Panc1 (cell line): ENCODE measurements around the gene CLEC4M. TPM values are rescaled to one million over a fixed set of nuclear protein-coding genes. Genes with fewer than 3 reads are reported as not detected.
A peak's percentile ranks its signal among the peaks of the same experiment; 100 is the strongest.

Experiments used
- ATAC-seq: fragments of 200-7000 bp; cut with Tn5 transposase; 2 replicates; pipeline ENCODE4 v1.9.1; 2020; ENCODE audit warnings: mild to moderate bottlenecking, moderate library complexity
- BruUV-seq: library from RNA; stranded (reverse); fragments of 400-500 nt; replicated peaks from 2 replicates; lab custom pipeline; 2021; lab: Mats Ljungman, UMichigan
- CTCF ChIA-PET: fragments of 300-600 bp; sonication (Branson Sonifier 250); formaldehyde crosslinking; loops from one replicate; lab custom pipeline; 2022; ENCODE audit warnings: antibody characterized with exemption; lab: Charles Lee
- POLR2A ChIA-PET: fragments of 300-600 bp; sonication (Branson Sonifier 250); formaldehyde crosslinking; loops from one replicate; lab custom pipeline; 2022; ENCODE audit warnings: antibody characterized with exemption; lab: Charles Lee
- DNase-seq: peaks from one replicate; pipeline ENCODE4 v3.0.0-alpha.2; 2010; ENCODE audit warnings: low read depth, low spot score
- H3K27ac ChIP-seq: 2 replicates; pipeline ENCODE4 v1.5.1; 2011; ENCODE audit warnings: mild to moderate bottlenecking, low read length, inconsistent platforms
- H3K27me3 ChIP-seq: fragments of 200-500 bp; sonication (Bioruptor generic); 2 replicates; pipeline ENCODE4 v1.6.0; 2014; ENCODE audit warnings: low read length, inconsistent platforms; ENCODE audit not compliant: control insufficient read depth, insufficient read depth
- H3K36me3 ChIP-seq: fragments of 200-500 bp; sonication (Bioruptor generic); 2 replicates; pipeline ENCODE4 v1.5.1; 2014; ENCODE audit warnings: inconsistent platforms, mild to moderate bottlenecking, low read length, moderate library complexity; ENCODE audit not compliant: control insufficient read depth, insufficient read depth
- H3K4me1 ChIP-seq: 2 replicates; pipeline ENCODE4 v1.5.1; 2011; ENCODE audit warnings: inconsistent platforms, mild to moderate bottlenecking, low read length, moderate library complexity; ENCODE audit not compliant: control insufficient read depth, insufficient read depth
- H3K4me3 ChIP-seq, 2 experiments: 2 replicates each; pipeline ENCODE4 v1.5.1; 2011 to 2012; ENCODE audit warnings: low read depth in 2 of 2, low read length in 2 of 2, mild to moderate bottlenecking in 2 of 2, inconsistent platforms in 1 of 2, moderate library complexity in 1 of 2
- H3K9me3 ChIP-seq: fragments of 200-500 bp; sonication (Bioruptor generic); 2 replicates; pipeline ENCODE4 v1.5.1; 2014; ENCODE audit warnings: low read depth, mild to moderate bottlenecking, inconsistent platforms, low read length, moderate library complexity; ENCODE audit not compliant: control insufficient read depth, insufficient read depth
- CTCF ChIP-seq: fragments of 450-650 bp; IDR thresholded peaks from 2 replicates; pipeline ENCODE4 v1.5.1; 2017; ENCODE audit warnings: mild to moderate bottlenecking
- POLR2AphosphoS5 ChIP-seq: IDR thresholded peaks from 2 replicates; pipeline ENCODE4 v1.6.1; 2012; ENCODE audit warnings: mild to moderate bottlenecking, low read depth, low read length, moderate library complexity
- SIN3A ChIP-seq: IDR thresholded peaks from 2 replicates; pipeline ENCODE4 v1.6.1; 2012; ENCODE audit warnings: low read depth, mild to moderate bottlenecking, low read length, moderate library complexity, borderline replicate concordance; ENCODE audit not compliant: insufficient read depth
- TCF7L2 ChIP-seq: IDR thresholded peaks from 2 replicates; pipeline ENCODE4 v1.6.1; 2011; ENCODE audit warnings: mild to moderate bottlenecking, low read depth, low read length, inconsistent platforms
- in situ Hi-C: cut with HindIII; loops from 2 replicates; pipeline ENCODE4 v1.10.0; 2016; ENCODE audit warnings: low sequenced_read_pairs, low pct_unique_long_range_greater_than_20kb
- intact Hi-C: fragments of 100-400 bp; cut with micrococcal nuclease; formaldehyde crosslinking; loops from one replicate; pipeline ENCODE4 v1.10.0; 2022; ENCODE audit not compliant: unreplicated experiment
- total RNA-seq: library from RNA; stranded (reverse); gene quantifications from one replicate; pipeline ENCODE4 v1.2.1, GENCODE V29; 2021; ENCODE audit not compliant: unreplicated experiment
- TF ChIP-seq, protein P1 (sequence below), 2 experiments: IDR thresholded peaks; 2 replicates each; pipeline ENCODE4 v1.6.1; 2011 to 2012; ENCODE audit warnings: low read depth in 2 of 2, control low read depth in 1 of 2, low read length in 1 of 2, mild to moderate bottlenecking in 1 of 2, moderate library complexity in 1 of 2; ENCODE audit not compliant: insufficient read depth in 1 of 2

The CLEC4M gene
- total RNA-seq, 1 experiment from 2014 or later, result not detected

- Histone ChIP-seq H3K4me1 (no peaks in the 10 kb centered on the region), H3K27me3 (no peaks in the 10 kb centered on the region), H3K36me3 (no peaks in the 10 kb centered on the region), H3K9me3 (no peaks in the 10 kb centered on the region), H3K4me3 (no peak overlapping the region), H3K27ac (no peak overlapping the region)
- ChIA-PET POLR2A (no interaction called here), CTCF (no interaction called here)
- TF ChIP-seq SIN3A, result no peak
- TF ChIP-seq TCF7L2, result no peak
- TF ChIP-seq, protein P1, sequence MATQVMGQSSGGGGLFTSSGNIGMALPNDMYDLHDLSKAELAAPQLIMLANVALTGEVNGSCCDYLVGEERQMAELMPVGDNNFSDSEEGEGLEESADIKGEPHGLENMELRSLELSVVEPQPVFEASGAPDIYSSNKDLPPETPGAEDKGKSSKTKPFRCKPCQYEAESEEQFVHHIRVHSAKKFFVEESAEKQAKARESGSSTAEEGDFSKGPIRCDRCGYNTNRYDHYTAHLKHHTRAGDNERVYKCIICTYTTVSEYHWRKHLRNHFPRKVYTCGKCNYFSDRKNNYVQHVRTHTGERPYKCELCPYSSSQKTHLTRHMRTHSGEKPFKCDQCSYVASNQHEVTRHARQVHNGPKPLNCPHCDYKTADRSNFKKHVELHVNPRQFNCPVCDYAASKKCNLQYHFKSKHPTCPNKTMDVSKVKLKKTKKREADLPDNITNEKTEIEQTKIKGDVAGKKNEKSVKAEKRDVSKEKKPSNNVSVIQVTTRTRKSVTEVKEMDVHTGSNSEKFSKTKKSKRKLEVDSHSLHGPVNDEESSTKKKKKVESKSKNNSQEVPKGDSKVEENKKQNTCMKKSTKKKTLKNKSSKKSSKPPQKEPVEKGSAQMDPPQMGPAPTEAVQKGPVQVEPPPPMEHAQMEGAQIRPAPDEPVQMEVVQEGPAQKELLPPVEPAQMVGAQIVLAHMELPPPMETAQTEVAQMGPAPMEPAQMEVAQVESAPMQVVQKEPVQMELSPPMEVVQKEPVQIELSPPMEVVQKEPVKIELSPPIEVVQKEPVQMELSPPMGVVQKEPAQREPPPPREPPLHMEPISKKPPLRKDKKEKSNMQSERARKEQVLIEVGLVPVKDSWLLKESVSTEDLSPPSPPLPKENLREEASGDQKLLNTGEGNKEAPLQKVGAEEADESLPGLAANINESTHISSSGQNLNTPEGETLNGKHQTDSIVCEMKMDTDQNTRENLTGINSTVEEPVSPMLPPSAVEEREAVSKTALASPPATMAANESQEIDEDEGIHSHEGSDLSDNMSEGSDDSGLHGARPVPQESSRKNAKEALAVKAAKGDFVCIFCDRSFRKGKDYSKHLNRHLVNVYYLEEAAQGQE (IDR thresholded peaks at IDR 0.05; ENCODE audit: insufficient read depth in 1 of 2, low read depth in 2 of 2, low read length in 1 of 2), result no peak
- TF ChIP-seq POLR2AphosphoS5, result no peak
- TF ChIP-seq CTCF, result no peak
- BruUV-seq, result no TSS peak
- ATAC-seq, result peak; percentile 66; the same call in 1 of the 2 replicates
- DNase-seq, result no peak
- intact Hi-C loops (no loop called here), in situ Hi-C loops (no loop called here)
Observed at GRCh38 chr19:7787141-7787540, 24.1 kb downstream of the CLEC4M start.

GRCh38 chr19:7787602-7788177 lies 24.6 kb downstream of the CLEC4M start:
- ATAC-seq (no peak), DNase-seq (no peak)
- Histone ChIP-seq H3K4me3 (no peak overlapping the region), H3K27ac (no peak overlapping the region), H3K36me3 (no peaks in the 10 kb centered on the region), H3K27me3 (no peaks in the 10 kb centered on the region), H3K9me3 (no peaks in the 10 kb centered on the region), H3K4me1 (no peaks in the 10 kb centered on the region)
- no TSS peak for BruUV-seq
- no peak for TF ChIP-seq TCF7L2
- no peak for TF ChIP-seq CTCF
- TF ChIP-seq SIN3A, result no peak
- TF ChIP-seq, protein P1 (IDR thresholded peaks at IDR 0.05; ENCODE audit: insufficient read depth in 1 of 2, low read depth in 2 of 2, low read length in 1 of 2), result no peak
- TF ChIP-seq POLR2AphosphoS5, result no peak
- ChIA-PET POLR2A (no interaction called here), CTCF (no interaction called here)
- intact Hi-C loops, result no loop called here
- in situ Hi-C loops, result no loop called here
